Measurements from ENCODE around the gene PYURF.

DNA sequence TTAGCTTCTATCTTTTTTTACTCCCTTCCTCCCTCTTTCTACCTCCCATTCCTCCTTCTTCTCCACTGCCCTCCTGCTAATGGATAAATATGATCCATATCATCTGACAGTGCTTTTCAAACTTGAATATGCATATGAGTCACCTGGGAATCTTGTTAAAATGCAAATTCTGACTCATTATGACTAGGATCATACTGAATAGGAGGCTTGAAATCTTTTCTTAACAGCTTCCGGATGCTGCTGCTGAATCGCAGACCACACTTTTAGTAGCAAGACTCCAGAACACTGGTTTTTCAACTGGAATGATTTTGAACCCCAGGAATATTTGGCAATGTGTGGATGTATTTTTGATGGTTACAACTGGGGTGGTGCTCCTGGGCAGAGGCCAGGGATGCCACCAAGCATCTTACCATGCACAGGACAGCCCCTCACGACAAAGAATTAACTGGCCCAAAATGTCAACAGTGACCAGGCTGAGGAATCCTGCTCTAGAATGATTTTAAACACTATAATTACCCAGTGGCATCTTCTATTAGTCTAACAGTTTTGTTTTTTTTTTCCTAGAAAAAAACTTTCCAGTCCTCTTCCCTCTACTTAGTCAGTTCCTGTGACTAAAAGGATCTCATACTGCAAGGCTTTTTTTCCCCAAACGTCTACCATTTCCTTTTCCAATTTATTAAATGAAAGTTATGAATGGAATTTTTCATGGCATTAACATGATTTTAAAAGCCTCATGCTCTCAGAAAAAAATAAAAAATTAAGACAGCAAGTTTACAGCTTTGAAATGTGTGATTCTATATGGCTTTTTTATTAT is 10.6 kb upstream of the PYURF start:
- TF ChIP-seq, protein P1, sequence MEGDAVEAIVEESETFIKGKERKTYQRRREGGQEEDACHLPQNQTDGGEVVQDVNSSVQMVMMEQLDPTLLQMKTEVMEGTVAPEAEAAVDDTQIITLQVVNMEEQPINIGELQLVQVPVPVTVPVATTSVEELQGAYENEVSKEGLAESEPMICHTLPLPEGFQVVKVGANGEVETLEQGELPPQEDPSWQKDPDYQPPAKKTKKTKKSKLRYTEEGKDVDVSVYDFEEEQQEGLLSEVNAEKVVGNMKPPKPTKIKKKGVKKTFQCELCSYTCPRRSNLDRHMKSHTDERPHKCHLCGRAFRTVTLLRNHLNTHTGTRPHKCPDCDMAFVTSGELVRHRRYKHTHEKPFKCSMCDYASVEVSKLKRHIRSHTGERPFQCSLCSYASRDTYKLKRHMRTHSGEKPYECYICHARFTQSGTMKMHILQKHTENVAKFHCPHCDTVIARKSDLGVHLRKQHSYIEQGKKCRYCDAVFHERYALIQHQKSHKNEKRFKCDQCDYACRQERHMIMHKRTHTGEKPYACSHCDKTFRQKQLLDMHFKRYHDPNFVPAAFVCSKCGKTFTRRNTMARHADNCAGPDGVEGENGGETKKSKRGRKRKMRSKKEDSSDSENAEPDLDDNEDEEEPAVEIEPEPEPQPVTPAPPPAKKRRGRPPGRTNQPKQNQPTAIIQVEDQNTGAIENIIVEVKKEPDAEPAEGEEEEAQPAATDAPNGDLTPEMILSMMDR (IDR thresholded peaks at IDR 0.05) = no peak
- no peak for TF ChIP-seq ZNF138 (CRISPR knock-in tag; conservative IDR thresholded peaks at IDR 0.05)
- TF ChIP-seq, protein P2, sequence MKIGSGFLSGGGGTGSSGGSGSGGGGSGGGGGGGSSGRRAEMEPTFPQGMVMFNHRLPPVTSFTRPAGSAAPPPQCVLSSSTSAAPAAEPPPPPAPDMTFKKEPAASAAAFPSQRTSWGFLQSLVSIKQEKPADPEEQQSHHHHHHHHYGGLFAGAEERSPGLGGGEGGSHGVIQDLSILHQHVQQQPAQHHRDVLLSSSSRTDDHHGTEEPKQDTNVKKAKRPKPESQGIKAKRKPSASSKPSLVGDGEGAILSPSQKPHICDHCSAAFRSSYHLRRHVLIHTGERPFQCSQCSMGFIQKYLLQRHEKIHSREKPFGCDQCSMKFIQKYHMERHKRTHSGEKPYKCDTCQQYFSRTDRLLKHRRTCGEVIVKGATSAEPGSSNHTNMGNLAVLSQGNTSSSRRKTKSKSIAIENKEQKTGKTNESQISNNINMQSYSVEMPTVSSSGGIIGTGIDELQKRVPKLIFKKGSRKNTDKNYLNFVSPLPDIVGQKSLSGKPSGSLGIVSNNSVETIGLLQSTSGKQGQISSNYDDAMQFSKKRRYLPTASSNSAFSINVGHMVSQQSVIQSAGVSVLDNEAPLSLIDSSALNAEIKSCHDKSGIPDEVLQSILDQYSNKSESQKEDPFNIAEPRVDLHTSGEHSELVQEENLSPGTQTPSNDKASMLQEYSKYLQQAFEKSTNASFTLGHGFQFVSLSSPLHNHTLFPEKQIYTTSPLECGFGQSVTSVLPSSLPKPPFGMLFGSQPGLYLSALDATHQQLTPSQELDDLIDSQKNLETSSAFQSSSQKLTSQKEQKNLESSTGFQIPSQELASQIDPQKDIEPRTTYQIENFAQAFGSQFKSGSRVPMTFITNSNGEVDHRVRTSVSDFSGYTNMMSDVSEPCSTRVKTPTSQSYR (CRISPR knock-in tag; IDR thresholded peaks at IDR 0.05) = no peak
- TF ChIP-seq CREM (CRISPR knock-in tag; IDR thresholded peaks at IDR 0.05) = no peak
- TF ChIP-seq, protein P3, sequence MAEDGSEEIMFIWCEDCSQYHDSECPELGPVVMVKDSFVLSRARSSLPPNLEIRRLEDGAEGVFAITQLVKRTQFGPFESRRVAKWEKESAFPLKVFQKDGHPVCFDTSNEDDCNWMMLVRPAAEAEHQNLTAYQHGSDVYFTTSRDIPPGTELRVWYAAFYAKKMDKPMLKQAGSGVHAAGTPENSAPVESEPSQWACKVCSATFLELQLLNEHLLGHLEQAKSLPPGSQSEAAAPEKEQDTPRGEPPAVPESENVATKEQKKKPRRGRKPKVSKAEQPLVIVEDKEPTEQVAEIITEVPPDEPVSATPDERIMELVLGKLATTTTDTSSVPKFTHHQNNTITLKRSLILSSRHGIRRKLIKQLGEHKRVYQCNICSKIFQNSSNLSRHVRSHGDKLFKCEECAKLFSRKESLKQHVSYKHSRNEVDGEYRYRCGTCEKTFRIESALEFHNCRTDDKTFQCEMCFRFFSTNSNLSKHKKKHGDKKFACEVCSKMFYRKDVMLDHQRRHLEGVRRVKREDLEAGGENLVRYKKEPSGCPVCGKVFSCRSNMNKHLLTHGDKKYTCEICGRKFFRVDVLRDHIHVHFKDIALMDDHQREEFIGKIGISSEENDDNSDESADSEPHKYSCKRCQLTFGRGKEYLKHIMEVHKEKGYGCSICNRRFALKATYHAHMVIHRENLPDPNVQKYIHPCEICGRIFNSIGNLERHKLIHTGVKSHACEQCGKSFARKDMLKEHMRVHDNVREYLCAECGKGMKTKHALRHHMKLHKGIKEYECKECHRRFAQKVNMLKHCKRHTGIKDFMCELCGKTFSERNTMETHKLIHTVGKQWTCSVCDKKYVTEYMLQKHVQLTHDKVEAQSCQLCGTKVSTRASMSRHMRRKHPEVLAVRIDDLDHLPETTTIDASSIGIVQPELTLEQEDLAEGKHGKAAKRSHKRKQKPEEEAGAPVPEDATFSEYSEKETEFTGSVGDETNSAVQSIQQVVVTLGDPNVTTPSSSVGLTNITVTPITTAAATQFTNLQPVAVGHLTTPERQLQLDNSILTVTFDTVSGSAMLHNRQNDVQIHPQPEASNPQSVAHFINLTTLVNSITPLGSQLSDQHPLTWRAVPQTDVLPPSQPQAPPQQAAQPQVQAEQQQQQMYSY (CRISPR knock-in tag; IDR thresholded peaks at IDR 0.05) = no peak
- no peak for TF ChIP-seq SMAD3 (CRISPR knock-in tag; IDR thresholded peaks at IDR 0.05; ENCODE audit: borderline replicate concordance)
- TF ChIP-seq, protein P4, sequence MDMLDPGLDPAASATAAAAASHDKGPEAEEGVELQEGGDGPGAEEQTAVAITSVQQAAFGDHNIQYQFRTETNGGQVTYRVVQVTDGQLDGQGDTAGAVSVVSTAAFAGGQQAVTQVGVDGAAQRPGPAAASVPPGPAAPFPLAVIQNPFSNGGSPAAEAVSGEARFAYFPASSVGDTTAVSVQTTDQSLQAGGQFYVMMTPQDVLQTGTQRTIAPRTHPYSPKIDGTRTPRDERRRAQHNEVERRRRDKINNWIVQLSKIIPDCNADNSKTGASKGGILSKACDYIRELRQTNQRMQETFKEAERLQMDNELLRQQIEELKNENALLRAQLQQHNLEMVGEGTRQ (CRISPR knock-in tag; IDR thresholded peaks at IDR 0.05) = no peak
- TF ChIP-seq OVOL2 (CRISPR knock-in tag; IDR thresholded peaks at IDR 0.05; ENCODE audit: borderline replicate concordance) = no peak
- TF ChIP-seq NFE2L1 (CRISPR knock-in tag; IDR thresholded peaks at IDR 0.05) = no peak
- TF ChIP-seq, protein P5, sequence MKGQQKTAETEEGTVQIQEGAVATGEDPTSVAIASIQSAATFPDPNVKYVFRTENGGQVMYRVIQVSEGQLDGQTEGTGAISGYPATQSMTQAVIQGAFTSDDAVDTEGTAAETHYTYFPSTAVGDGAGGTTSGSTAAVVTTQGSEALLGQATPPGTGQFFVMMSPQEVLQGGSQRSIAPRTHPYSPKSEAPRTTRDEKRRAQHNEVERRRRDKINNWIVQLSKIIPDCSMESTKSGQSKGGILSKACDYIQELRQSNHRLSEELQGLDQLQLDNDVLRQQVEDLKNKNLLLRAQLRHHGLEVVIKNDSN (CRISPR knock-in tag; IDR thresholded peaks at IDR 0.05) = no peak
- TF ChIP-seq, protein P6, sequence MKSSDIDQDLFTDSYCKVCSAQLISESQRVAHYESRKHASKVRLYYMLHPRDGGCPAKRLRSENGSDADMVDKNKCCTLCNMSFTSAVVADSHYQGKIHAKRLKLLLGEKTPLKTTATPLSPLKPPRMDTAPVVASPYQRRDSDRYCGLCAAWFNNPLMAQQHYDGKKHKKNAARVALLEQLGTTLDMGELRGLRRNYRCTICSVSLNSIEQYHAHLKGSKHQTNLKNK (CRISPR knock-in tag; IDR thresholded peaks at IDR 0.05) = no peak
- TF ChIP-seq, protein P7, sequence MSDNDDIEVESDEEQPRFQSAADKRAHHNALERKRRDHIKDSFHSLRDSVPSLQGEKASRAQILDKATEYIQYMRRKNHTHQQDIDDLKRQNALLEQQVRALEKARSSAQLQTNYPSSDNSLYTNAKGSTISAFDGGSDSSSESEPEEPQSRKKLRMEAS (CRISPR knock-in tag; IDR thresholded peaks at IDR 0.05) = no peak
- TF ChIP-seq, protein P8, sequence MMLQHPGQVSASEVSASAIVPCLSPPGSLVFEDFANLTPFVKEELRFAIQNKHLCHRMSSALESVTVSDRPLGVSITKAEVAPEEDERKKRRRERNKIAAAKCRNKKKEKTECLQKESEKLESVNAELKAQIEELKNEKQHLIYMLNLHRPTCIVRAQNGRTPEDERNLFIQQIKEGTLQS (CRISPR knock-in tag; conservative IDR thresholded peaks at IDR 0.05) = no peak
- TF ChIP-seq ZNF232 (CRISPR knock-in tag; IDR thresholded peaks at IDR 0.05) = no peak

All from WTC11 (cell line).